Gastrocnemius medialis (tissue), 4 donors: Measurements from ENCODE around the gene LRMDA.

Source experiments
- CTCF ChIP-seq, 5 experiments: fragments of 450-650 bp in 3 of 5; fragments of 200-600 bp in 2 of 5; sonication (generic) in 2 of 5; IDR thresholded peaks in 4 of 5; conservative IDR thresholded peaks in 1 of 5; 1 replicate in 4 of 5; 2 replicates in 1 of 5; pipeline ENCODE4 v1.5.1; 2016 to 2019; ENCODE audit warnings: antibody characterized with exemption in 5 of 5, mild to moderate bottlenecking in 3 of 5, moderate library complexity in 3 of 5
- POLR2A ChIP-seq, 2 donors: fragments of 450-650 bp; IDR thresholded peaks; one replicate each; pipeline ENCODE4 v1.6.1; 2017; ENCODE audit warnings: antibody characterized with exemption in 2 of 2, mild to moderate bottlenecking in 2 of 2, moderate library complexity in 2 of 2

- TF ChIP-seq CTCF (IDR thresholded peaks at IDR 0.05 in 4 of 5, conservative IDR thresholded peaks at IDR 0.05 in 1 of 5), result no peak
- no peak for TF ChIP-seq POLR2A (IDR thresholded peaks at IDR 0.05)
These were observed 188.9 kb downstream of the LRMDA start for GRCh38 chr10:75620356-75620755.
